B cell (primary cell): ENCODE results near the gene MAU2. TPM values are rescaled to one million over a fixed set of nuclear protein-coding genes. Genes with fewer than 3 reads are reported as not detected.

Experiments used
- ATAC-seq: fragments of 200-7000 bp; cut with Tn5 transposase; one replicate; pipeline ENCODE4 v1.10.0; 2021; ENCODE audit warnings: low read depth, mild to moderate bottlenecking, moderate number of reproducible peaks, moderate library complexity
- CTCF ChIA-PET: fragments of 350-600 bp; sonication (Branson Sonifier 250); formaldehyde crosslinking; loops from one replicate; lab custom pipeline; 2021; ENCODE audit warnings: antibody characterized with exemption, inconsistent platforms; lab: Charles Lee
- POLR2A ChIA-PET: fragments of 350-600 bp; sonication (Branson Sonifier 250); formaldehyde crosslinking; loops from one replicate; lab custom pipeline; 2021; ENCODE audit warnings: antibody characterized with exemption; lab: Charles Lee
- DNase-seq: peaks from one replicate; pipeline ENCODE4 v3.0.0; 2013
- H2AFZ ChIP-seq: 2 replicates; pipeline ENCODE4 v1.6.1; 2012; ENCODE audit warnings: mild to moderate bottlenecking, low read depth, low read length; ENCODE audit not compliant: insufficient read depth, poor library complexity, severe bottlenecking
- H3K27ac ChIP-seq, 2 donors: 1 replicate in 1 of 2; 2 replicates in 1 of 2; pipeline ENCODE4 v1.5.1; 2012 to 2013; ENCODE audit warnings: low read length in 2 of 2, mild to moderate bottlenecking in 2 of 2, moderate library complexity in 1 of 2
- H3K27me3 ChIP-seq, 4 experiments: fragments of 200-600 bp in 1 of 4; sonication (generic) in 1 of 4; replicated peaks in 1 of 4; 1 replicate in 2 of 4; 2 replicates in 2 of 4; pipeline versions ENCODE4 v1.6.1 to v1.7.0; 2013 to 2016; ENCODE audit warnings: low read length in 3 of 4, mild to moderate bottlenecking in 2 of 4, mixed read lengths in 1 of 4, moderate library complexity in 1 of 4; ENCODE audit not compliant: insufficient read depth in 4 of 4, control insufficient read depth in 3 of 4; ENCODE audit errors: control extremely low read depth in 1 of 4
- H3K36me3 ChIP-seq, 2 experiments: replicated peaks in 1 of 2; 1 replicate in 1 of 2; 2 replicates in 1 of 2; pipeline versions ENCODE4 v1.6.1 to v1.7.1; 2013; ENCODE audit warnings: low read length in 1 of 2; ENCODE audit not compliant: insufficient read depth in 2 of 2, control insufficient read depth in 1 of 2; ENCODE audit errors: control extremely low read depth in 1 of 2, extremely low read depth in 1 of 2
- H3K4me1 ChIP-seq, 2 donors: fragments of 200-600 bp in 1 of 2; sonication (generic) in 1 of 2; 1 replicate in 1 of 2; 2 replicates in 1 of 2; pipeline versions ENCODE4 v1.5.1 to v1.6.1; 2013 to 2017; ENCODE audit warnings: low read length in 2 of 2; ENCODE audit not compliant: control insufficient read depth in 2 of 2, insufficient read depth in 2 of 2
- H3K4me2 ChIP-seq: replicated peaks from 2 replicates; pipeline ENCODE3; 2012; ENCODE audit warnings: mild to moderate bottlenecking, low read depth, low read length; ENCODE audit not compliant: poor library complexity, severe bottlenecking
- H3K4me3 ChIP-seq, 5 experiments: fragments of 200-600 bp in 1 of 5; sonication (generic) in 1 of 5; 1 replicate in 3 of 5; 2 replicates in 2 of 5; pipeline versions ENCODE4 v1.5.1 to v1.7.0; 2011 to 2016; ENCODE audit warnings: low read length in 4 of 5, mild to moderate bottlenecking in 4 of 5, low read depth in 2 of 5, control low read depth in 1 of 5, moderate library complexity in 1 of 5; ENCODE audit not compliant: insufficient read depth in 1 of 5; ENCODE audit errors: control extremely low read depth in 1 of 5, extremely low read depth in 1 of 5
- H3K79me2 ChIP-seq: fragments of 200-600 bp; sonication (generic); one replicate; pipeline ENCODE4 v1.6.0; 2016; ENCODE audit warnings: low read length; ENCODE audit not compliant: control insufficient read depth, insufficient read depth
- H3K9ac ChIP-seq: fragments of 200-600 bp; sonication (generic); 2 replicates; pipeline ENCODE4 v1.6.1; 2017; ENCODE audit warnings: mild to moderate bottlenecking, low read length, moderate library complexity
- H3K9me3 ChIP-seq, 3 donors: one replicate each; pipeline versions ENCODE4 v1.6.1 to v1.7.1; 2013; ENCODE audit warnings: low read length in 2 of 3; ENCODE audit not compliant: control insufficient read depth in 2 of 3, insufficient read depth in 1 of 3; ENCODE audit errors: control extremely low read depth in 1 of 3
- H4K20me1 ChIP-seq: 2 replicates; pipeline ENCODE4 v1.6.0; 2012; ENCODE audit warnings: mild to moderate bottlenecking, low read length; ENCODE audit not compliant: insufficient read depth, control insufficient read depth, poor library complexity, severe bottlenecking
- H3K27ac Mint-ChIP-seq: one replicate; pipeline ENCODE4 v1.8.0; 2021; ENCODE audit warnings: mixed read lengths
- H3K27me3 Mint-ChIP-seq: one replicate; pipeline ENCODE4 v1.8.0; 2021; ENCODE audit warnings: mixed read lengths
- H3K4me1 Mint-ChIP-seq: one replicate; pipeline ENCODE4 v1.8.0; 2021; ENCODE audit warnings: mixed read lengths
- H3K4me3 Mint-ChIP-seq: one replicate; pipeline ENCODE4 v1.8.0; 2021; ENCODE audit warnings: mixed read lengths
- H3K9me3 Mint-ChIP-seq: one replicate; pipeline ENCODE4 v1.8.0; 2022; ENCODE audit warnings: mixed read lengths; ENCODE audit not compliant: insufficient read depth
- CTCF ChIP-seq: fragments of 200-600 bp; IDR thresholded peaks from one replicate; pipeline ENCODE4 v1.8.0; 2022; ENCODE audit warnings: antibody characterized with exemption, mild to moderate bottlenecking
- EZH2 ChIP-seq: IDR thresholded peaks from 2 replicates; pipeline ENCODE4 v1.6.1; 2012; ENCODE audit warnings: borderline replicate concordance, low read depth, mild to moderate bottlenecking, moderate library complexity, low read length; ENCODE audit not compliant: insufficient read depth, poor library complexity, severe bottlenecking
- WGBS: methylation state at CpG from one replicate; pipeline ENCODE4 v1.1.5; 2013; ENCODE audit warnings: missing lambda C conversion rate; ENCODE audit not compliant: insufficient coverage; 5-methylcytosine and 5-hydroxymethylcytosine counted together
- intact Hi-C: fragments of 100-400 bp; cut with micrococcal nuclease; formaldehyde crosslinking; loops from one replicate; pipeline ENCODE4 v1.10.0; 2022
- polyA plus RNA-seq: library from polyadenylated mRNA; depleted of rRNA; stranded (reverse); fragments of >200 nt; gene quantifications from 2 replicates; pipeline ENCODE4 v1.2.3, GENCODE V29; 2012
- total RNA-seq, 2 donors: library from RNA; stranded (reverse); fragments of 120-200 nt in 1 of 2; gene quantifications; 1 replicate in 1 of 2; 2 replicates in 1 of 2; pipeline versions ENCODE4 v1.2.3 to v1.2.4, GENCODE V29; 2013 to 2022

Gene MAU2
- total and polyA plus RNA-seq, 2 donors (not counting 1 experiment from before 2014, with no cell fraction given): 87.7 to 199 TPM

DNA sequence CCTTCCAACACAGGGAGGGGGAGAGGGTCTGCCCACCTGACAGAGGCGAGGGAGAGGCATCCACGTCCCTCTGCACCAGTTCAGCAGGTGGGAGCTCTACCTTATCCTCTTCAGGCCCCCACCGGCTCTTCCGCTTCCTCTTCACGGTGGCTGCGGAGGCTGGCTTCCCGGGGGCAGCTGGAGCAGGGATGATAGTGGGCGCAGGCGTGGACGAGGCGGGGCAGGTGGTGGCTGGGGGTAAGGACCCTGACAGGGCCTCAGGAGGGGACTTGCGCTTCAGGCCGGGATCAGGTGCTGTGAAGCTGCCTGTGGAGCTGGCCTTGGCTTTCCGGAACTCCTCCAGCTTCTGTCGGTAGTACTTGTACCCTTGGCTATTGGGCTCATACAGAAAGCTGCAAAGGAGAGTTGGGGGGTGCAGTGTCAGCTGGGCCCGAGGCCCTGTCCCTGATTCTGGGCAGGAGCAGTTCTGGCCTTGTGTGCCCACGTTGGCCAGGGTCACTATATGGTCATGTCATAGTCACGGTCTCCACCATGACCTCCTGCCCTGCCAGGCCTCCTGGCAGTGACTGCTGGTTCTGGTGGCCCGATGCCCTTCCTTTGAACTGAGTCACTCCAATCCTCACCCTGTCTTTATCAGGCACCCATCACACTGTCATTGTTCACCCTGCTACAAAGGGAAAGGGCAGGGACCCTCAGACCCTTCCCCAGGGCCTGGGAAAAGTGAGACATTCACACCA is 23.5 kb upstream of the MAU2 start:
- Histone ChIP-seq H3K36me3 (peaks cover 2 to 51% of the 10 kb centered on the region in 2 experiments), H3K4me2 (no peak overlapping the region), H4K20me1 (no peaks in the 10 kb centered on the region), H3K9ac (no peak overlapping the region), H3K27me3 (no peaks in the 10 kb centered on the region), H3K79me2 (no peaks in the 10 kb centered on the region), H3K27ac (no peak overlapping the region), H3K4me1 (no peaks in the 10 kb centered on the region), H3K9me3 (peaks cover 0 to 3% (median 0%) of the 10 kb centered on the region in 3 donors), H2AFZ (no peak overlapping the region), H3K4me3 (no peak overlapping the region)
- WGBS: 95% methylated on average over 19 of the region's 19 CpGs
- Mint-ChIP-seq H3K9me3 (no peaks in the 10 kb centered on the region), H3K27me3 (no peaks in the 10 kb centered on the region), H3K27ac (no peak overlapping the region), H3K4me1 (no peaks in the 10 kb centered on the region), H3K4me3 (no peak overlapping the region)
- TF ChIP-seq EZH2 (no peak), CTCF (no peak)
- ChIA-PET POLR2A (no interaction called here), CTCF (interaction anchor here (0.6 to 1.0 kb wide), 2 partner anchors 9 to 305 kb away, joined by 3 read pairs; no protein-coding TSS in a partner anchor)
- ATAC-seq (no peak), DNase-seq (no peak)
- intact Hi-C loops: no loop called here

GRCh38 chr19:19297759-19298158 is 22.9 kb upstream of the MAU2 start:
- no peak overlapping the region for H3K27ac ChIP-seq
- no peaks in the 10 kb centered on the region for H3K4me1 Mint-ChIP-seq
- no peaks in the 10 kb centered on the region for H3K27me3 ChIP-seq
- no peaks in the 10 kb centered on the region for H3K79me2 ChIP-seq
- ATAC-seq (no peak), DNase-seq (no peak)
- no peaks in the 10 kb centered on the region for H3K9me3 Mint-ChIP-seq
- peaks cover 0 to under 1% (median 0%) of the 10 kb centered on the region in 3 donors for H3K9me3 ChIP-seq
- no peak overlapping the region for H3K9ac ChIP-seq
- no peaks in the 10 kb centered on the region for H3K4me1 ChIP-seq
- no peak overlapping the region for H3K4me3 Mint-ChIP-seq
- H3K4me2 ChIP-seq: no peak overlapping the region
- peaks cover under 1 to 52% of the 10 kb centered on the region in 2 experiments for H3K36me3 ChIP-seq
- WGBS: 98% methylated on average over 9 of the region's 9 CpGs
- POLR2A ChIA-PET: no interaction called here
- H4K20me1 ChIP-seq: no peaks in the 10 kb centered on the region
- intact Hi-C loops: no loop called here
- no peak overlapping the region for H3K4me3 ChIP-seq
- no peaks in the 10 kb centered on the region for H3K27me3 Mint-ChIP-seq
- no peak overlapping the region for H2AFZ ChIP-seq
- no peak overlapping the region for H3K27ac Mint-ChIP-seq
- CTCF ChIA-PET: no interaction called here
- TF ChIP-seq CTCF (no peak), EZH2 (no peak)
